HG03521 (cell line): ENCODE measurements around the gene DIO3.

Experiments used
- ATAC-seq: cut with Tn5 transposase; IDR thresholded peaks from one replicate; pipeline ENCODE4 v1.9.1; 2021; ENCODE audit warnings: mild to moderate bottlenecking, moderate library complexity; ENCODE audit not compliant: unreplicated experiment

Gene DIO3

GRCh38 chr14:101561145-101561896 lies at the start of gene DIO3:
DIO3 (plus strand) TSS chr14:101561495.
- ATAC-seq = no peak

GRCh38 chr14:101511620-101512375 lies 49.5 kb upstream of the DIO3 start:
- no peak for ATAC-seq

GRCh38 chr14:101512376-101512695 lies 49.0 kb upstream of the DIO3 start:
- no peak for ATAC-seq

- no peak for ATAC-seq
These were observed 47.2 kb upstream of the DIO3 start for GRCh38 chr14:101514136-101514535.

GRCh38 chr14:101516401-101516800 lies 44.9 kb upstream of the DIO3 start:
- no peak for ATAC-seq

DNA sequence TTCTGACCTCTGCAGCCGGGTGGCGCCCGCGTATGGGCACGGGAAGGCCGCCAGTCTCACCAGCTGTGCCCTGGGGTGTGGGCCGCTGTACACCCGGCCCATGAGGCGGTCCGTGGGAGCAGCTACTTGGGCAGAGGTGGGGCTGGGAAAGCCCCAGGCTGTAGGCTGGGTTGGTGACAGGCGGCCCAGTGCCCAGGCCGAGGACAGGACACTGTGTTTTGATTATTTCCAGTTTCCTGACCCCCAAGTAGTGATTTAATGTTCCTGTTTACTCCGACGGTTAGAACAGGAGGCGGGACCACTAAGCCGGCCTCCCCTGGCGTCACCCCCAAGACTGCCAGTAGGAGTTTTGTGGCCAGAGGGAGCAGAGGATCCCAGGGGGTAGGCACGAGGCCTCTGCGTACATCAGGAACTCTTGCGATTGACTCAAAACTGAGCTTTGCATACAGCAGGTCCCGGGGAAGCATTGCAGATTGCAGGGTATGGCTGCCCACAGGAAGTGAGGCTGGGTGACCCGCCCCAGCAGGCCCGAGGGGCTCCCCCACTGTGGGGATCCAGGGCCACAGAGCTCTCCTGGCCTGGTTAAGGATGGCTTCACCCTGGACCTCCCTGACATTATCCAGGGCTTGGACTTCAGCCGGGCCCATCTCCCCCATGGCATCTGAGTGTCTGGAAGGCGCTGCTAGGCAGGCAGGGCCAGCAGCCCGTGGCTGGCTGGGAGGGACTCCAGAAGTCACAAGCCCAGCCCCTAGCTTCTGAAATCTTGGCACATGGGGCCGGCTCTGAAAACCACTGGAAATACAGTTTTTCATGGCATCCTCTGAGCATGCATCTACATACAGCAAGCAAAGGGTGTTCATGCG lies 42.5 kb upstream of the DIO3 start:
- no peak for ATAC-seq

DNA sequence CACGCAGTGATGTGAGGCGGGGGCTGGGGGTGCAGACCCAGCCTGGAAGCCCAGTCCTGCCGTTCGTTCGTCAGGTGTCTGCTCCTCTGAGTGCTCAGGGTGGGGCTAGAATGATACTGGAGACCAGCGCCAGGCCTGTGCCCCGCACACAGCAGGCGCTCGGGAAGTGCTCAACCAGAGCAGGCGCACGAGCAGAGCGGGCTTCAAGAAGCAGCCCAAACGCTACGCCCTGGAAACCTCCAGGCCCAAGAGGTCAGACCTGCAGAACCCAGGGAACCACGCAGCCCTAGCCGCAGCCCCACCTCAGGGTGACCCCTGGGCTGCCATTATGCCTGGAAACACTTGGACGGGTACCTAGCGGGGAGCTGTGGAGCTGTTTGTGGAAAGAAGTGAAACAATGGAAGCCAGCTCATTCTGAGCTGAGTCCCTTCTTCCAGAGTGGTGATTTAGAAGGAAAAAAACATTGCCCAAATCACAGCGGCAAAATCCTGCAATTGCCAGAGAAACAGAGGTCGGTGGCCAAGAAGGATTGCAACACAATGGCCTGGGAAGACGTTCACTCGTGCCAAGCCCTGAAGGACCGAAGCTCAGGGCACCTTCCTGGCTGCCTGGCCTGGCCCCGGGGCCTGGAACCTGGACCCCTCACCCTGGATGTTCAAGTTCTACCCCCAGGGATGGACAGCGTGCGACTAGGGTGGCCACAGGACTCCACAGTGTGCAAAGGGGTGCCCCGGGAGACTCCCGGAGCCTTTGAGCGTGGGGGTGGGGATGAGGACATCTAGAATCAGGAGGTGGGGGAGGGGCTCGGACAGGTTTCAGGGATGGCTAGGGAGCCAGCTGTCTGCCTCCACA lies 40.4 kb upstream of the DIO3 start:
- no peak for ATAC-seq

DNA sequence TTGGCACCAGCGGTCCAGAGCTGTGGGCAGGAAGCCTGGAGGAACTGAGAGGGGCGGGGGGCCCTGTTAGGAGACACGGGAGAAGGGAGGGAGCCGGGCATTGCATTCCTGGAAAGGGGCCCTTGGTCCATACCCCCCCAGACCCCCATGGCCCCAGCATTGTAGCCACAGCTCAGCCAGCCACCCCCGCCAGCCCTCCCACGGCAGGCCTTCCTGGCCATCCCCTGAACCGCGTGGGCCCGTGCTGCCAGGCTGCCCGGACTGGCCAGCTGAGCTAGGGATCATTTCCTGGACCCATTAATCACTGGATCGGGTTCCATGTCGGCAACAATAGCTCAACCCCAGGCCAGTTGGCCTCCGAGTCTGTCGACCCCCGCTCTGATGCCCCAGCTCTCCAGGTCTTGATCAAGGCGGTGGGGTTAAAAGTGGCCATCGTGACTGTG lies 39.8 kb upstream of the DIO3 start:
- ATAC-seq = no peak

DNA sequence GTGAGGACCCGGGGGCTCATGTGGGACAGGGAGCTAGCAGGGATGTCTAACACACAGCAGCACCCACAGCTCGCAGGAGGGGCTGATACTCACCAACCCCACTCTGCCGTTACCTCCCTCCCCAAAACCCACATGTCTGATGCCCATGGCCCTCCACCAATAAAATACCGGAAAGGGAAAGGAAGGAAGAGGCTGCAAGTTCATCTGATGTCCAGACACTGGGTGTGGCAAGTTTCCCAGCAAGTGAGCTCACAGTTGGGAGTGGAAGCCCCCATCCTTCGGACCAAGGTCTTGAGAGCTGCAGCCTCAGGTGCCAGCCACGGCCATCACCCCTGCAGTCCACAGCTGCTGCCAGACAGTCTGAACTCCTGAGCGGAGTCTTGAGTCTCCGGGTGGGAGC lies 39.3 kb upstream of the DIO3 start:
- ATAC-seq = no peak

GRCh38 chr14:101525640-101526527 lies 35.4 kb upstream of the DIO3 start:
- ATAC-seq = no peak

- no peak for ATAC-seq
These were observed 33.3 kb upstream of the DIO3 start for GRCh38 chr14:101527987-101528386.

DNA sequence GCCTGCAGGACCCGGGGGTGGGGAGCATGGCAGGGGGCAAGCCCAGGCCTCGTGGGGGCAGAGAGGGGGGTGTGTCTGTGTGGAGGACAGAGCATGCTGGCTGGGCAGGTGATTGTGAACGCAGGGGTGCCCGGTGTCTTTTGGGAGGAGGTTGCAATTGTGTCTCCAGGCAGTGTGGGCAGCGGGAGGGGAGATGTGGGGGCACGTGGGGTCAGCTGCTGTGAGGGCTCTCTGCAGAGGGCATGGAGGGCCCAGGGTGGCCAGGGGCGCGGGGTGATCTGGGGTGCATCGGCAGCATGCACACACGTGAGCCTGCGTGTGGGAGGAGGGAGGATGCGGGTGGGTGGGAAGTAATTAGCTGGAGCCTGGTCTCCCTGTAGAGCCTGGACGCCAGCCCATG lies 32.2 kb upstream of the DIO3 start:
- ATAC-seq = no peak

DNA sequence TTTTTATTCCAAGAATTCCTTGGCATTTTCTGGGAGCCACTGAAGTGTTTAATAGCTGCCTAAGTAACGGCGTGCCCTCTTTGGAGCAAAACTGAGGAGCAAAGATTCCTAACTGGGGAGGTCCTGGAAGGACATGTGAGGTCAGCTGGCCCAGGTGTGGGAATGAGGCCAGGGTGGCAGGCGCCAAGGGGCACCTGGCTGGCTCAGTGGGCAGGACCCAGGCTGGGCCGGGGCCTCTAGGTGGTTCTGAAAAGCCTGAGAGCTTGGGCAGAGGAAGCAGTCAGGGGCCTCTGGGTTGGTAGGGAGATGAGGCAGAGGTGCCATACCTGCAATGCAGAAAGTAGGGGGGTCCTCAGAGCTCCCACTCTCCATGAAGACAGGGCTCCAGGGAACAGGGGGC lies 27.1 kb upstream of the DIO3 start:
- no peak for ATAC-seq

- ATAC-seq = no peak
These were observed 26.1 kb upstream of the DIO3 start for GRCh38 chr14:101535232-101535631.

DNA sequence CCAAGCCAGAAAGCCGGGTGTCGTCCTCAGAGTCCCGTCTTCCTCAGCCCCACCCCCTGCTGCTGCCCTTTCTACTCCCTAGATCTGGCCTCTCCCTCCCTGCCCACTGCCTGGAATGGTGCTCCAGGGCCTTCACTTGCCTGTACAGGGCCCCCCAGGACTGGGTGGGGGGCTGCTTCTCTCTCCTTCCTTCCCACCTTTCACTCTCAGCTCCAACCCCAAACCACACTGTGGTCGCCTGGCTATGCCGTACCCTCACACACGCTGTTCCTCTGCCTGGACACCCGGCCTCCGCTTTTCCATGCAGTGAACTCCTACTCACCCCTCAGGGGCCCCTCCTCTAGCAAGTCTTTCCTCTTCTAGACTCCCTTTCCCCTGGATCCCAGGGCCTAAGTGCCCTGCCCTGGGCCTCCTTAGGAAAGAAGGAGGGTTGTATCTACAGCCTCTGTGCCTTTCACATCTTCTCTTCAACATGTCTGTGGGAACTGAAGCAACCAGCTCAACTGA lies 25.5 kb upstream of the DIO3 start:
- no peak for ATAC-seq

GRCh38 chr14:101537286-101537685 lies 24.0 kb upstream of the DIO3 start:
- ATAC-seq = no peak

- ATAC-seq = no peak
These were observed 22.4 kb upstream of the DIO3 start for GRCh38 chr14:101538878-101539277.

DNA sequence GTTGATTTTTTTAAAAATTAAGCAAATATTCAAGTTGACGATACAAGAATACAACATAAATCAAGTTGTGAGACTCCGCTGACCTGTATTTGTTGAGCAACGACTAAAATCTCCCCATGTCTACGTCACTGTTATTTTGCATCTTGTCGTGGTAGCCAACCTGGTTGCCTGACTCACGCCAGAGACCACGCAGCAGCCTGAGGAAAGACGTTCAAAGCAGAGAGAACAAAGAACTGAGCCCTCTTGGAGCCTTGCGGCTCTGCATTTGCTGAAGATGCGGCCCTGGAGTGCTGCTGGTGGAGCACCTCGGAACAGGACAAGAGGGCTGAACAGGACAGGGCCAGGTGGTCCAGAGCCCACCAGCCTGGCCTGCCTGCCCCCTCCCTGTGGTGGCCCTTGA lies 21.4 kb upstream of the DIO3 start:
- ATAC-seq = no peak
